Osteocyte (in vitro differentiated cells): ENCODE data around the gene PFDN6. TPM values are rescaled to one million over a fixed set of nuclear protein-coding genes. Genes with fewer than 3 reads are reported as not detected.
A peak's percentile ranks its signal among the peaks of the same experiment; 100 is the strongest.

Source experiments
- DNase-seq: peaks from one replicate; pipeline ENCODE4 v3.0.0; 2021; ENCODE audit warnings: mixed read lengths; ENCODE audit not compliant: unreplicated experiment; ENCODE audit errors: extremely low spot score
- H3K27ac Mint-ChIP-seq: one replicate; pipeline ENCODE4 v1.8.0; 2021; ENCODE audit warnings: mild to moderate bottlenecking, mixed read lengths; ENCODE audit not compliant: unreplicated experiment
- H3K27me3 Mint-ChIP-seq: one replicate; pipeline ENCODE4 v1.8.0; 2021; ENCODE audit warnings: mixed read lengths; ENCODE audit not compliant: unreplicated experiment
- H3K36me3 Mint-ChIP-seq: one replicate; pipeline ENCODE4 v1.8.0; 2021; ENCODE audit warnings: mixed read lengths; ENCODE audit not compliant: unreplicated experiment
- H3K4me1 Mint-ChIP-seq: one replicate; pipeline ENCODE4 v1.8.0; 2021; ENCODE audit warnings: mixed read lengths; ENCODE audit not compliant: unreplicated experiment
- H3K4me3 Mint-ChIP-seq: one replicate; pipeline ENCODE4 v1.8.0; 2021; ENCODE audit warnings: mild to moderate bottlenecking, moderate library complexity, mixed read lengths; ENCODE audit not compliant: unreplicated experiment
- H3K9me3 Mint-ChIP-seq: one replicate; pipeline ENCODE4 v1.8.0; 2021; ENCODE audit warnings: mixed read lengths; ENCODE audit not compliant: unreplicated experiment
- total RNA-seq: library from RNA; stranded (reverse); gene quantifications from 2 replicates; pipeline ENCODE4 v1.2.1, GENCODE V29; 2021
- TF ChIP-seq, protein P1 (sequence below): fragments of 200-600 bp; sonication (generic); IDR thresholded peaks from 2 replicates; pipeline ENCODE4 v1.5.0; 2021; ENCODE audit warnings: antibody characterized with exemption, mild to moderate bottlenecking, moderate library complexity

PFDN6 gene
- total RNA-seq, 1 donor from 2014 or later, result 30.3 TPM

DNA sequence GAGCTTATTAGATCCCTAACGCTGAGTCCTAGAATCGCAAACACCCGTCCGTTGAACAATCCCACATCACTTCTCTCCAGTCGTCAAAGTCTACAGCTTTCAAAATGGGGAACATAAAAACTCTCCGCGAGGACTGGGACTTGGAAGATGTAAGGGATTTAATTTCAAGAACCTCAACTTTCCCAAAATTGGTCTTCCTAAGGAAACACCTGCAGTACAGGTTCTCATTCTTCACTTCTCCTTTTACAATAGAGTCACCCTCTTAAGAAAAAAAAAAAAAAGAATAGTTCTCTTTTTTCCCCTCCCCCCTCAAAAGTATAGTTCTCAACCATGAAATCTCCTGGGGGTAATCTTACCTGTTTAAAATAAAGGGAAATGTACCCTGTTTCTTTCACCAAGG, 34.7 kb downstream of the PFDN6 start:
- TF ChIP-seq, protein P1, sequence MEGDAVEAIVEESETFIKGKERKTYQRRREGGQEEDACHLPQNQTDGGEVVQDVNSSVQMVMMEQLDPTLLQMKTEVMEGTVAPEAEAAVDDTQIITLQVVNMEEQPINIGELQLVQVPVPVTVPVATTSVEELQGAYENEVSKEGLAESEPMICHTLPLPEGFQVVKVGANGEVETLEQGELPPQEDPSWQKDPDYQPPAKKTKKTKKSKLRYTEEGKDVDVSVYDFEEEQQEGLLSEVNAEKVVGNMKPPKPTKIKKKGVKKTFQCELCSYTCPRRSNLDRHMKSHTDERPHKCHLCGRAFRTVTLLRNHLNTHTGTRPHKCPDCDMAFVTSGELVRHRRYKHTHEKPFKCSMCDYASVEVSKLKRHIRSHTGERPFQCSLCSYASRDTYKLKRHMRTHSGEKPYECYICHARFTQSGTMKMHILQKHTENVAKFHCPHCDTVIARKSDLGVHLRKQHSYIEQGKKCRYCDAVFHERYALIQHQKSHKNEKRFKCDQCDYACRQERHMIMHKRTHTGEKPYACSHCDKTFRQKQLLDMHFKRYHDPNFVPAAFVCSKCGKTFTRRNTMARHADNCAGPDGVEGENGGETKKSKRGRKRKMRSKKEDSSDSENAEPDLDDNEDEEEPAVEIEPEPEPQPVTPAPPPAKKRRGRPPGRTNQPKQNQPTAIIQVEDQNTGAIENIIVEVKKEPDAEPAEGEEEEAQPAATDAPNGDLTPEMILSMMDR, result no peak

DNA sequence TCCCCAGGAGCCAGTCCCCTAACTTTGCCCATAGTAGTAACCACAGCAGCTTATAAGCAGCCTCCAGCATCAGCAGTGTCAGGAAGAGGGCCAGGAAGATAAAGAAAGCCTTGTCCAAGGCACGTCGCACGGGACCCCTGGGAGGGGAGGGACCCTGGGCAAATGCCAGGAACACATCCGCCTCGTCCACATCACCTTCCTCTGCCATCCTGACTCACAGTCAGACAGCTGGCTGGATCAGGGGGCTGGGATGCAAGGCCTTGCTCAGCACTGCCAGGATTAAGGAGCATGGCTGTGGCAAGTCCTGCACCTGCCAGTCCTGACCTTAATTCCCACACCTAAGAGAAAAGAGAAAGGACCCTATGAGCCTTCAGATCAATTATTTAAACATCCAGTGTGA, 39.7 kb downstream of the PFDN6 start:
- no peaks in the 10 kb centered on the region for H3K9me3 Mint-ChIP-seq
- no peak for DNase-seq
- H3K27ac Mint-ChIP-seq, result no peak overlapping the region
- H3K27me3 Mint-ChIP-seq, result peaks cover 3% of the 10 kb centered on the region
- H3K4me3 Mint-ChIP-seq, result no peak overlapping the region
- peaks cover 3% of the 10 kb centered on the region for H3K4me1 Mint-ChIP-seq
- H3K36me3 Mint-ChIP-seq, result no peaks in the 10 kb centered on the region
- TF ChIP-seq, protein P1, result no peak

More for the DNA sequence above, 34.7 kb downstream of the PFDN6 start:
- no peaks in the 10 kb centered on the region for H3K9me3 Mint-ChIP-seq
- H3K27me3 Mint-ChIP-seq, result no peaks in the 10 kb centered on the region
- peaks cover 10% of the 10 kb centered on the region for H3K36me3 Mint-ChIP-seq
- no peak overlapping the region for H3K27ac Mint-ChIP-seq
- no peak for DNase-seq
- peak overlapping the region; percentile 97 for H3K4me3 Mint-ChIP-seq
- H3K4me1 Mint-ChIP-seq, result peaks cover 35% of the 10 kb centered on the region

DNA sequence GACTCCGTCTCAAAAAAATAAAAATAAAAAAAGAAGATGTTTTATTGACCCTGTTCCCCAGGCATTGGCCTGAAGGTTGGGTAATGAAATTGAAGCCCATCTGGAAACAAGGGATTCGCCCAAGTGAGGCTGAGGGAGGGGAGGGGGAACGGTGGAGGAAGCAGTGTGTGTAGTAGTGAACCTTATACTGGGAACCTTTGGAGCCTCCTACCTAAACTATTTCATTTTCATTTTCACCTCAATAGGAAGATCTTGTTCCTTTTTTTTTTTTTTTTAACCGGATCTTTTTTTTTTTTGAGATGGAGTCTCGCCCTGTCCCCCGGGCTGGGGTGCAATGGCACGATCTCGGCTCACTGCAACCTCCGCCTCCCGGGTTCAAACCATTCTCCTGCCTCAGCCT, 41.3 kb downstream of the PFDN6 start:
- Mint-ChIP-seq H3K27me3 (peaks cover 3% of the 10 kb centered on the region), H3K4me3 (no peak overlapping the region), H3K9me3 (no peaks in the 10 kb centered on the region), H3K27ac (no peak overlapping the region), H3K4me1 (no peaks in the 10 kb centered on the region), H3K36me3 (no peaks in the 10 kb centered on the region)
- DNase-seq, result no peak
- TF ChIP-seq, protein P1, result no peak

DNA sequence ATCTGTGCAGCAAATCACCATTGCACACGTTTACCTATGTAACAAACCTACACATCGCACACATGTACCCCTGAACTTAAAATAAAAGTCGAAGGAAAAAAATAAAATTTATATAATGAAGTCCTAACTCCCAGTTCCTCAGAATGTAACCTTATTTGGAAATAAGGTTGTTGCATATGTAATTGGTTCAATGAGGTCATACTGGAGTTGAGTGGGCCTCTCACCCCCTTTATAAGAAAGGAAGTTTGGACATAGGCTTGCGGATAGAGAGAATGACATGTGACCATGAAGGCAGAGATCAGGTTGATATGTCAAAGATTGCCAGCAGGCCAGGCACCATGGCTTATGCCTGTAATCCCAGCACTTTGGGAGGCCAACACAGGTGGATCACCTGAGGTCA, 44.3 kb downstream of the PFDN6 start:
- TF ChIP-seq, protein P1, result no peak
- Mint-ChIP-seq H3K27me3 (peaks cover 3% of the 10 kb centered on the region), H3K4me1 (no peaks in the 10 kb centered on the region), H3K36me3 (no peaks in the 10 kb centered on the region), H3K4me3 (no peak overlapping the region), H3K9me3 (no peaks in the 10 kb centered on the region), H3K27ac (no peak overlapping the region)
- DNase-seq, result no peak

DNA sequence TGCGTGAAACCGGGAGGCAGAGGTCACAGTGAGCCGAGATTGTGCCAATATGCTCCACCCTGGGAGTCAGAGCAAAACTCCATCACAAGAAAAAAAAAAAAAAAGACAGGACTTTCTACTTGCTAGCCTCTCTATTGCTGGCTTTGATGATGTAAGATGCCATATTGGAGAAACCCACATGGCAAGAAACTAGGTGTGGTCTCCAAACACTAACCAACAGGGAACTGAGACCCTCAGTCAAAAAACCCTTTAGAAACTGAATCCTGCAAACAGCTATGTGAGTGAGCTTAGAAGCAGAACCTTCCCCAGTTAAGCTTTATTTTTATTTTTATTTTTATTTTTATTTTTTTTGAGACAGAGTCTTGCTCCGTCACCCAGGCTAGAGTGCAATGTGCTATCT, 46.5 kb downstream of the PFDN6 start:
- no peak for DNase-seq
- TF ChIP-seq, protein P1, result no peak
- Mint-ChIP-seq H3K27me3 (peaks cover 13% of the 10 kb centered on the region), H3K4me3 (no peak overlapping the region), H3K4me1 (no peaks in the 10 kb centered on the region), H3K9me3 (no peaks in the 10 kb centered on the region), H3K27ac (no peak overlapping the region), H3K36me3 (no peaks in the 10 kb centered on the region)
